HepG2 (cell line): ENCODE measurements around the gene CDC42SE2. TPM values are rescaled to one million over a fixed set of nuclear protein-coding genes. Genes with fewer than 3 reads are reported as not detected.

Source experiments
- ATAC-seq: fragments of 200-7000 bp; cut with Tn5 transposase; 3 replicates; pipeline ENCODE4 v1.9.1; 2020; ENCODE audit warnings: mild to moderate bottlenecking, moderate library complexity
- BruUV-seq: library from RNA; stranded (reverse); fragments of 400-500 nt; replicated peaks from 2 replicates; lab custom pipeline; 2021; lab: Mats Ljungman, UMichigan
- CTCF ChIA-PET: fragments of 300-600 bp; formaldehyde crosslinking; extraction: SDS; loops from one replicate; lab custom pipeline; 2021; ENCODE audit warnings: low total read pairs, inconsistent platforms, low intra/inter-chr PET ratio; lab: Yijun Ruan, JAX
- POLR2A ChIA-PET: fragments of 350-600 bp; sonication (Branson Sonifier 250); formaldehyde crosslinking; loops from one replicate; lab custom pipeline; 2020; ENCODE audit warnings: antibody characterized with exemption, inconsistent platforms; lab: Yijun Ruan, JAX
- DNase-seq: peaks from one replicate; pipeline ENCODE4 v3.0.0-alpha.2; 2015; ENCODE audit warnings: low spot score
- FAIRE-seq: peaks from 3 replicates; lab custom pipeline; 2011; peaks lifted over from hg19 to GRCh38; lab: Jason Lieb, UNC
- H2AFZ ChIP-seq: one replicate; pipeline ENCODE4 v1.6.1; 2011; ENCODE audit warnings: low read length, inconsistent platforms
- H3K27ac ChIP-seq: fragments of 300-600 bp; 3 replicates; pipeline ENCODE4 v1.8.0; 2011; ENCODE audit warnings: mixed run types, mild to moderate bottlenecking, mixed read lengths, low read length, inconsistent platforms; ENCODE audit not compliant: insufficient read depth; ENCODE audit errors: extremely low read length
- H3K27me3 ChIP-seq, 2 experiments: fragments of 200-600 bp in 1 of 2; 2 replicates in 1 of 2; 3 replicates in 1 of 2; pipeline versions ENCODE4 v1.6.0 to v1.8.0; 2011; ENCODE audit warnings: low read length in 2 of 2, mild to moderate bottlenecking in 2 of 2, moderate library complexity in 2 of 2, inconsistent platforms in 1 of 2; ENCODE audit not compliant: insufficient read depth in 2 of 2, control insufficient read depth in 1 of 2
- H3K36me3 ChIP-seq, 2 experiments: fragments of 200-600 bp in 1 of 2; replicated peaks in 1 of 2; 2 replicates in 1 of 2; 3 replicates in 1 of 2; pipeline versions ENCODE4 v1.5.1 to v1.8.0; 2011; ENCODE audit warnings: low read length in 2 of 2, inconsistent platforms in 1 of 2; ENCODE audit not compliant: insufficient read depth in 2 of 2, control insufficient read depth in 1 of 2
- H3K4me1 ChIP-seq: 2 replicates; pipeline ENCODE4 v1.5.1; 2012; ENCODE audit warnings: low read length, inconsistent platforms; ENCODE audit not compliant: insufficient read depth
- H3K4me2 ChIP-seq: 2 replicates; pipeline ENCODE4 v1.6.0; 2011; ENCODE audit warnings: low read depth, low read length, inconsistent platforms
- H3K4me3 ChIP-seq, 3 experiments: fragments of 200-600 bp in 1 of 3; sonication (generic), shearing (Covaris generic) in 1 of 3; replicated peaks in 1 of 3; 2 replicates each; pipeline ENCODE4 v1.5.1; 2011 to 2016; ENCODE audit warnings: low read length in 3 of 3, inconsistent platforms in 2 of 3, low read depth in 2 of 3, mild to moderate bottlenecking in 2 of 3, control low read depth in 1 of 3, mixed read lengths in 1 of 3; ENCODE audit not compliant: insufficient read depth in 1 of 3
- H3K79me2 ChIP-seq: one replicate; pipeline ENCODE4 v1.6.1; 2011; ENCODE audit warnings: low read length, inconsistent platforms; ENCODE audit not compliant: insufficient read depth
- H3K9ac ChIP-seq: 2 replicates; pipeline ENCODE4 v1.6.0; 2011; ENCODE audit warnings: mild to moderate bottlenecking, low read depth, low read length, inconsistent platforms; ENCODE audit not compliant: insufficient read depth
- H3K9me3 ChIP-seq: 2 replicates; pipeline ENCODE4 v1.5.1; 2012; ENCODE audit warnings: mild to moderate bottlenecking, low read length
- H4K20me1 ChIP-seq: 2 replicates; pipeline ENCODE4 v1.6.0; 2011; ENCODE audit warnings: inconsistent platforms, mild to moderate bottlenecking, low read length, moderate library complexity; ENCODE audit not compliant: insufficient read depth
- BRF2 ChIP-seq: sonication (generic); formaldehyde crosslinking; IDR thresholded peaks from 2 replicates; pipeline ENCODE4 v1.8.1; 2022; ENCODE audit warnings: mild to moderate bottlenecking, missing genetic modification reagents
- ZNF121 ChIP-seq: sonication (generic); formaldehyde crosslinking; IDR thresholded peaks from 2 replicates; pipeline ENCODE4 v1.5.0; 2020; ENCODE audit warnings: mild to moderate bottlenecking, missing genetic modification reagents
- ZNF770 ChIP-seq: sonication (generic); formaldehyde crosslinking; IDR thresholded peaks from 2 replicates; pipeline ENCODE4 v1.5.0; 2020; ENCODE audit warnings: mild to moderate bottlenecking, missing genetic modification reagents
- WGBS: methylation state at CpG from one replicate; pipeline ENCODE4 v1.1.6; 2017; ENCODE audit warnings: low lambda C conversion rate; 5-methylcytosine and 5-hydroxymethylcytosine counted together
- in situ Hi-C: cut with HindIII; loops from 2 replicates; pipeline ENCODE4 v1.10.0; 2017; ENCODE audit warnings: low pct_unique_long_range_greater_than_20kb; ENCODE audit not compliant: extremely low pct_ligation_motif_present
- intact Hi-C: fragments of 100-400 bp; cut with micrococcal nuclease; formaldehyde crosslinking; loops from one replicate; pipeline ENCODE4 v1.10.0; 2022; ENCODE audit not compliant: unreplicated experiment
- polyA plus RNA-seq, 8 experiments: library from polyadenylated mRNA; depleted of rRNA in 3 of 8; stranded (reverse) in 7 of 8; unstranded in 1 of 8; fragments of >200 nt; fragmentation: Illumina TruSeq in 4 of 8; extraction: Trizol in 4 of 8; gene quantifications; 2 replicates each; pipeline versions ENCODE4 v1.2.1 to v1.2.3, GENCODE V29; 2011 to 2016; ENCODE audit warnings: low read depth in 4 of 8, missing spikeins in 1 of 8, mixed read lengths in 1 of 8; ENCODE audit not compliant: insufficient read depth in 1 of 8
- total RNA-seq, 5 experiments: library from RNA; depleted of rRNA; stranded (reverse); fragments of >200 nt; fragmentation: Illumina TruSeq; extraction: Trizol; gene quantifications; 2 replicates each; pipeline ENCODE4 v1.2.3, GENCODE V29; 2016; ENCODE audit warnings: low read depth in 1 of 5

The CDC42SE2 gene
- total and polyA plus RNA-seq, 2 of the 13 experiments (the other 11 are each of a cell fraction or from before 2014, with no cell fraction given): 19.6 to 25.0 TPM

DNA sequence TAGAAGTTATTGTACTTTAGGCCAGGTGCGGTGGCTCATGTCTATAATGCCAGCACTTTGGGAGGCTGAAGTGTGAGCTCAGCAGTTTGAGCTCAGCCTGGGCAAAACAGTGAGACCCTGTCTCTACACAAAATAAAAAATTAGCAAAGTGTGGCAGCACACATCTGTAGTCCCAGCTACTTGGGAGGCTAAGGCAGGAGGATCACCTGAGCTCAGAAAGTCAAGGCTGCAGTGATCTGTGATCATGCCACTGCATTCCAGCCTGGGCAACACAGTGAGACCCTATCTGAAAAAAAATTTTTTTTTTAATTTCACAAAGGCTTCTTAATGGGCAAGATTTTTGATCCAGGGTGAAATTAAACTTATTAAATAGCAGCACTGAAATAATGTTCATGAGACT is 92.8 kb downstream of the CDC42SE2 start:
- 94% methylated on average over 1 of the region's 1 CpG for WGBS
- Histone ChIP-seq H3K79me2 (no peaks in the 10 kb centered on the region), H3K9me3 (no peaks in the 10 kb centered on the region), H2AFZ (no peak overlapping the region), H3K4me3 (no peak overlapping the region), H3K9ac (no peak overlapping the region), H4K20me1 (no peaks in the 10 kb centered on the region), H3K27me3 (no peaks in the 10 kb centered on the region), H3K36me3 (peaks cover 3 to 14% of the 10 kb centered on the region in 2 experiments; a peak in 4 of 5 replicates), H3K27ac (no peak overlapping the region), H3K4me2 (no peak overlapping the region), H3K4me1 (no peaks in the 10 kb centered on the region)
- DNase-seq (no peak), FAIRE-seq (no peak), ATAC-seq (no peak)
- CTCF ChIA-PET: no interaction called here
- BruUV-seq: no TSS peak
- TF ChIP-seq ZNF770 (CRISPR knock-in tag) (peak; percentile 21; the same call in 1 of the 2 replicates), BRF2 (CRISPR knock-in tag) (no peak), ZNF121 (CRISPR knock-in tag) (peak; percentile 93)
- intact Hi-C loops (no loop called here), in situ Hi-C loops (no loop called here)
- POLR2A ChIA-PET: interaction anchor here (0.6 kb wide), 1 partner anchor 44 kb away, joined by 3 read pairs; no protein-coding TSS in a partner anchor
